ENCODE results near the gene DHODH.
"Not testable (repeated sequence)": the region's sequence is repeated elsewhere in the genome, so short reads cannot be mapped to it uniquely, and the experiment has no call there.

The DHODH gene

GRCh38 chr16:71974068-71974818, 34.3 kb upstream of the DHODH start:
- Histone ChIP-seq H3K4me3 (ENCODE audit: low read length) (no peak overlapping the region), H3K4me1 (ENCODE audit: control insufficient read depth, insufficient read depth, low read length) (no peaks in the 10 kb centered on the region; the same call in 1 of the 2 replicates), H3K36me3 (ENCODE audit: control insufficient read depth, insufficient read depth, low read length) (no peaks in the 10 kb centered on the region), H3K27me3 (ENCODE audit: control insufficient read depth, insufficient read depth, low read length) (no peaks in the 10 kb centered on the region), H3K9me3 (ENCODE audit: control insufficient read depth, insufficient read depth, low read length) (no peaks in the 10 kb centered on the region), H3K27ac (ENCODE audit: low read length) (no peak overlapping the region)
- no peak for DNase-seq (ENCODE audit: low read depth, low spot score)
- WGBS (ENCODE audit: insufficient coverage, insufficient read length) = 100% methylated on average over 1 of the region's 15 CpGs

DNA sequence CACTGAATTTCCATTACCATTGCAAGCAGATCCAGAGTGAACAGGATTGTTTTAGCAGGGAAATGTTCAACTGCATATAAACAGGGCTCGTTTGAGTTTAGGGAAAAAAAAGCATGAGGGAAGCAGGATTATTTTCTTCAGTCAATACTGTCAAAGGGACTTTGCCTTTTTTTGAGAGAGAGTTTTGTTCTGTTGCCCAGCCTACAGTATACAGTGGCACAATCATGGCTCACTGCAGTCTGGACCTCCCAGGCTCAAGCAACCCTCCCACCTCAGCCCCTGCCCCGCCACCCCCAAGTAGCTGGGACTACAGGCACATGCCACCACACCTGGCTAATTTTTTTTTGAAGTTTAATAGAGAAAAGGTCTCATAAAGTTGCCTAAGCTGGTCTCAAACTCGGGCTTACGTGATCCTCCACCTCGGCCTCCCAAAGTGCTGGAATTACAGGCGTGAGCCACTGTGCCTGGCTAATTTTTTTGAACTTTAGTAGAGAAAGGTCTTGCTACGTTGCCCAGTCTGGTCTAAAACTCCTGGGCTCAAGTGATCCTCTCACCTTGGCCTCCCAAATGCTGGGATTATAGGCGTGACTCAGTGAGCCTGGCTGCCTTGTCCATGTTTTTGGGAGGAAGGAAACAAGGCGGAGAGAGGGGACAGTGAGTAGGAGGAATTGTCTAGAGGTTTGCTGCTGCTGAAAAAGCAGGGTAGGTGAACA, 23.1 kb upstream of the DHODH start:
- DNase-seq (ENCODE audit: low read depth, low spot score) = no peak
- no peaks in the 10 kb centered on the region for H3K27me3 ChIP-seq (ENCODE audit: control insufficient read depth, insufficient read depth, low read length)
- H3K27ac ChIP-seq (ENCODE audit: low read length) = no peak overlapping the region
- WGBS (ENCODE audit: insufficient coverage, insufficient read length) = no CpG with 5 or more reads among the region's 9 CpGs
- no peak overlapping the region for H3K4me3 ChIP-seq (ENCODE audit: low read length)
- H3K36me3 ChIP-seq (ENCODE audit: control insufficient read depth, insufficient read depth, low read length) = no peaks in the 10 kb centered on the region
- H3K9me3 ChIP-seq (ENCODE audit: control insufficient read depth, insufficient read depth, low read length) = no peaks in the 10 kb centered on the region
- H3K4me1 ChIP-seq (ENCODE audit: control insufficient read depth, insufficient read depth, low read length) = no peaks in the 10 kb centered on the region

DNA sequence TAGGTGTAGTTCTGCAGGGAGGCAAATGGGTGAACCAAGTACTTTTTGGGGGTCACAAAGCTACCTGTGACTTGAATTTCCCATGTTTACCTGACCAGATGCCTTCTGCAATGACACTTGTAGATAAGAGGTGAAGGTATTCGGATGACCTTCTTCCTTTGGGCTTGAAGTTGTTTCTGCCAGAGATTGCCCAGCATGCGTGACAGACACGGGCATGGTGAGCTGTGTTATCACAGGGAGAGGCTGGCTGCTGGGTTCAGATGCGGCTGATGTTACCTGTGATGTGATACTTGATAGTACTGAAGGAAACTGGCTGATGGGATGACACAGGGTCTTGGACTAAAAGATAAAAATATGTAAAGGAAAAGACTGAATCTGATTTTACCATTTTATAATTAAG, 22.4 kb upstream of the DHODH start:
- Histone ChIP-seq H3K9me3 (ENCODE audit: control insufficient read depth, insufficient read depth, low read length) (no peaks in the 10 kb centered on the region), H3K4me3 (ENCODE audit: low read length) (no peak overlapping the region), H3K4me1 (ENCODE audit: control insufficient read depth, insufficient read depth, low read length) (no peaks in the 10 kb centered on the region), H3K36me3 (ENCODE audit: control insufficient read depth, insufficient read depth, low read length) (no peaks in the 10 kb centered on the region), H3K27me3 (ENCODE audit: control insufficient read depth, insufficient read depth, low read length) (no peaks in the 10 kb centered on the region), H3K27ac (ENCODE audit: low read length) (no peak overlapping the region)
- DNase-seq (ENCODE audit: low read depth, low spot score) = no peak
- WGBS (ENCODE audit: insufficient coverage, insufficient read length) = no CpG with 5 or more reads among the region's 4 CpGs

GRCh38 chr16:71995038-71995437, 13.5 kb upstream of the DHODH start:
- no peaks in the 10 kb centered on the region for H3K36me3 ChIP-seq (ENCODE audit: control insufficient read depth, insufficient read depth, low read length)
- no peaks in the 10 kb centered on the region for H3K4me1 ChIP-seq (ENCODE audit: control insufficient read depth, insufficient read depth, low read length)
- no peaks in the 10 kb centered on the region for H3K27me3 ChIP-seq (ENCODE audit: control insufficient read depth, insufficient read depth, low read length)
- no peak overlapping the region for H3K27ac ChIP-seq (ENCODE audit: low read length)
- H3K9me3 ChIP-seq (ENCODE audit: control insufficient read depth, insufficient read depth, low read length) = no peaks in the 10 kb centered on the region
- no peak overlapping the region for H3K4me3 ChIP-seq (ENCODE audit: low read length)
- no peak for DNase-seq (ENCODE audit: low read depth, low spot score)
- no CpG with 5 or more reads among the region's 5 CpGs for WGBS (ENCODE audit: insufficient coverage, insufficient read length)

- not testable (repeated sequence) for H3K36me3 ChIP-seq (ENCODE audit: control insufficient read depth, insufficient read depth, low read length); H3K4me3 ChIP-seq (ENCODE audit: low read length); H3K27me3 ChIP-seq (ENCODE audit: control insufficient read depth, insufficient read depth, low read length); DNase-seq (ENCODE audit: low read depth, low spot score); H3K27ac ChIP-seq (ENCODE audit: low read length); H3K4me1 ChIP-seq (ENCODE audit: control insufficient read depth, insufficient read depth, low read length); H3K9me3 ChIP-seq (ENCODE audit: control insufficient read depth, insufficient read depth, low read length)
- WGBS (ENCODE audit: insufficient coverage, insufficient read length) = no CpG with 5 or more reads among the region's 9 CpGs
These were observed 11.0 kb upstream of the DHODH start for GRCh38 chr16:71997578-71997977.

DNA sequence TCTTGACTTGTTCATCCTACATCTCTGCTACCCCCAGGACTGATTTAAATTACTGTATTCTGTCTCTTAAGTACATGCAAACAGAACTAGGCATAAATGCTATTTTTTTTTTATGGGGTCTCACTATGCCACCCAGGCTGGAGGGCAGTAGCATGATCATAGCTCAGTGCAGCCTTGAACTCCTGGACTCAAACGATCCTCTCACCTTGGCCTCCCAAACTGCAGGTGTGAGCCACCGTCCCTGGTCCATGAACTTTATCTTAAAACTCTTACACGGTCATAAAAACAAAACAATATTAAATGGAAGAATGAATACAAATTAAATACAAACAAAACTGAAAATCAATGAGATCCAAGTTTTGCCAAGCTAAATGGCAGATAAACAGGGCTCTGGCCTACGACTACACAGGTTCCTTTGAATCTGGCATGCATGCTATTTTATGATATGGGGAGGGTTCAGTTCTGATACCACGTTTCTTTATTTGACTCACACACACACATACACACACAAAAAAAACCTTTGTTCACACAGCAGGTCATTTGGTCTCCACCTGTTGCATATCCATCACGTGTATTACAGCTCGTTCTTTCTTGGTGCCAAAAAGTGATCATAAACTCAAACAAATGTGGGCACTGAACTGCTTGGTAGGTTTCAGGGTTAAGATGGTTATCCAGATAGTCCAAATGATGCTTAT, 7.2 kb upstream of the DHODH start:
- Histone ChIP-seq H3K9me3 (ENCODE audit: control insufficient read depth, insufficient read depth, low read length) (no peaks in the 10 kb centered on the region), H3K4me1 (ENCODE audit: control insufficient read depth, insufficient read depth, low read length) (no peaks in the 10 kb centered on the region), H3K27ac (ENCODE audit: low read length) (no peak overlapping the region), H3K27me3 (ENCODE audit: control insufficient read depth, insufficient read depth, low read length) (peaks cover 1% of the 10 kb centered on the region; the same call in 1 of the 2 replicates), H3K36me3 (ENCODE audit: control insufficient read depth, insufficient read depth, low read length) (no peaks in the 10 kb centered on the region), H3K4me3 (ENCODE audit: low read length) (no peak overlapping the region)
- DNase-seq (ENCODE audit: low read depth, low spot score) = no peak
- no CpG with 5 or more reads among the region's 7 CpGs for WGBS (ENCODE audit: insufficient coverage, insufficient read length)

GRCh38 chr16:72002619-72003018, 5.9 kb upstream of the DHODH start:
- no peak overlapping the region for H3K4me3 ChIP-seq (ENCODE audit: low read length)
- no peaks in the 10 kb centered on the region for H3K9me3 ChIP-seq (ENCODE audit: control insufficient read depth, insufficient read depth, low read length)
- DNase-seq (ENCODE audit: low read depth, low spot score) = no peak
- H3K36me3 ChIP-seq (ENCODE audit: control insufficient read depth, insufficient read depth, low read length) = no peaks in the 10 kb centered on the region
- H3K27ac ChIP-seq (ENCODE audit: low read length) = no peak overlapping the region
- peaks cover 1% of the 10 kb centered on the region; the same call in 1 of the 2 replicates for H3K27me3 ChIP-seq (ENCODE audit: control insufficient read depth, insufficient read depth, low read length)
- no CpG with 5 or more reads among the region's 1 CpG for WGBS (ENCODE audit: insufficient coverage, insufficient read length)
- no peaks in the 10 kb centered on the region for H3K4me1 ChIP-seq (ENCODE audit: control insufficient read depth, insufficient read depth, low read length)

DNA sequence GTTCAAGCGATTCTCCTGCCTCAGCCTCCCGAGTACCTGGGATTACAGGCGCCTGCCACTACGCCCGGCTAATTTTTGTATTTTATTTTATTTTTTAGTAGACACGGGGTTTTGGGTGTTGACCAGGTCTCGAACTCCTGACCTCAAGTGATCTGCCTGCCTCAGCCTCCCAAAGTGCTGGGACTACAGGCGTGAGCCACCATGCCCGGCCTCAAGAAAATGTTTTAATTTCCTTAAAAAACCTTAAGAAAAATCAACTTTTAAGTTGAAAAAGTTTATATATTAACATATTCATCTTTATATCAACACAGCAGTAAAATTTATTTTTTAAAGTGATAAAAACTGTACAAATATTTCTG, 500 bp upstream of the DHODH start:
- not testable (repeated sequence) for H3K36me3 ChIP-seq (ENCODE audit: control insufficient read depth, insufficient read depth, low read length); H3K27me3 ChIP-seq (ENCODE audit: control insufficient read depth, insufficient read depth, low read length); H3K4me3 ChIP-seq (ENCODE audit: low read length); H3K4me1 ChIP-seq (ENCODE audit: control insufficient read depth, insufficient read depth, low read length); H3K27ac ChIP-seq (ENCODE audit: low read length); DNase-seq (ENCODE audit: low read depth, low spot score); H3K9me3 ChIP-seq (ENCODE audit: control insufficient read depth, insufficient read depth, low read length)
- WGBS (ENCODE audit: insufficient coverage, insufficient read length) = no CpG with 5 or more reads among the region's 9 CpGs

DNA sequence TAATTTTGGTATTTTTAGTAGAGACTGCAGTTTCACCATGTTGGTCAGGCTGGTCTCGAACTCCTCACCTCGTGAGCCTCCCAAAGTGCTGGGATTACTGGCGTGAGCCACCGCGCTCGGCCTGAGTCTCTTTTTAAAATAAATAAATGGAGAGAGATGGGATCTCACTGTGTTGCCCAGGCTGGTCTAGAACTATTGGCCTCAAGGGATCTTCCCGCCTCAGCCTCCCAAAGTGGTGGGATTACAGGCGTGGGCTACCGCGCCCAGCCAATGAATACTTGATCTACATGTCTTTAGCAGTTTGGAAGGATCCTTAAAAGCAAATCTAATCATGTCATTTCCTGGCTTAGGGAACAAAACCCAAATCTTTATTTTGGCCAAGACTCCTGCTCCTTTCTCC, 1.2 kb downstream of the DHODH start:
- WGBS (ENCODE audit: insufficient coverage, insufficient read length) = no CpG with 5 or more reads among the region's 10 CpGs
- Histone ChIP-seq H3K36me3 (ENCODE audit: control insufficient read depth, insufficient read depth, low read length) (no peaks in the 10 kb centered on the region), H3K4me3 (ENCODE audit: low read length) (no peak overlapping the region), H3K9me3 (ENCODE audit: control insufficient read depth, insufficient read depth, low read length) (no peaks in the 10 kb centered on the region), H3K27ac (ENCODE audit: low read length) (no peak overlapping the region), H3K4me1 (ENCODE audit: control insufficient read depth, insufficient read depth, low read length) (no peaks in the 10 kb centered on the region), H3K27me3 (ENCODE audit: control insufficient read depth, insufficient read depth, low read length) (peaks cover 1% of the 10 kb centered on the region; the same call in 1 of the 2 replicates)
- no peak for DNase-seq (ENCODE audit: low read depth, low spot score)

DNA sequence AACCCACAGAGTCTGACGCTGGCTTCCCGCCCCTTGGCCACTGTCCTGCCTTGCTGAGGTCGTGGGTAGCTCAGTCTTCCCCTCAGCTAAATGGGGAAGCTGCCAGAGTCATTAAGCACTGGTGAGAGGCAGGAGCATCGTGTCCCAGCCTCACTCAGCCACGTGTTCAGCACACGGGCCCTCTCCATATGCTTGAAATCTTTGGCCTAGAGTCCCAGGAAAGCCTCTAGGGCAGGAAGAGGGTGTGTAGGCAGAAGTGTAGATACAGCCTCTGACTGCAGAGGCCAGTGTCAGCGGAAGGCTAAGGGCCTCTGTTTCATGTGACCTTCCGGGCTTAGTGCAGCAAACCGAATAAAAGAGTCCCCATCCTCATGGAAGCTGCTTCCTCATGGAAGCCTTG, 4.1 kb downstream of the DHODH start:
- Histone ChIP-seq H3K4me3 (ENCODE audit: low read length) (no peak overlapping the region), H3K36me3 (ENCODE audit: control insufficient read depth, insufficient read depth, low read length) (0 out of 2 replicates have a peak, but pooled peaks cover 2% of the 10 kb centered on the region), H3K27me3 (ENCODE audit: control insufficient read depth, insufficient read depth, low read length) (no peaks in the 10 kb centered on the region), H3K27ac (ENCODE audit: low read length) (no peak overlapping the region), H3K9me3 (ENCODE audit: control insufficient read depth, insufficient read depth, low read length) (no peaks in the 10 kb centered on the region), H3K4me1 (ENCODE audit: control insufficient read depth, insufficient read depth, low read length) (no peaks in the 10 kb centered on the region)
- no CpG with 5 or more reads among the region's 9 CpGs for WGBS (ENCODE audit: insufficient coverage, insufficient read length)
- DNase-seq (ENCODE audit: low read depth, low spot score) = no peak

Data from iPS DF 6.9 (cell line).